GM19467 (cell line): Measurements from ENCODE around the gene C20orf144.

Experiments
- ATAC-seq: cut with Tn5 transposase; IDR thresholded peaks from one replicate; pipeline ENCODE4 v1.9.1; 2021; ENCODE audit warnings: mild to moderate bottlenecking, moderate library complexity; ENCODE audit not compliant: unreplicated experiment

Gene C20orf144

DNA sequence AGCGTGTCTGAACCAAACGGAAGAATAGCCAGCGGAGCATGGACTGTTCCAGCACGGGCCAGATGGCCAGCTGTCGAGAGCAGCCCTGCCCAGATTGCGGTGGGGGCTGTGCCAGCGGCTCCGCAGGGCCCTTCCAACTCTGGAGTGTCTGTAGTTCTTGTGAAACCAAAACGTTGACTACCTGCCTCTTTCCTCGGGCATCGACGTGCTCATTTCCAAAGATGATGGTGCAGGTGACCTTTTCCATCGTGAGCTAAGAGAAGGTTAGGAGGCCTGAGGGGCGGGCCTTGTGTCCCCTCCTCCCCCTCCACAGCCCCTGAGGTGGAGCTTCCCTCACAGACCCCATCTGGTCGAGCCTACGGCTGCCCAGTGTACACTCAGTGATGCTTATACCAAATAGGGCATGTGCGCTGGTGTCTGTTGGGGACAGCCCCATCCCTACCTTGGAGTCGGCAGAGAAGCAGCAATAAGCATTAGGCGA, 12.9 kb upstream of the C20orf144 start:
- ATAC-seq: no peak

DNA sequence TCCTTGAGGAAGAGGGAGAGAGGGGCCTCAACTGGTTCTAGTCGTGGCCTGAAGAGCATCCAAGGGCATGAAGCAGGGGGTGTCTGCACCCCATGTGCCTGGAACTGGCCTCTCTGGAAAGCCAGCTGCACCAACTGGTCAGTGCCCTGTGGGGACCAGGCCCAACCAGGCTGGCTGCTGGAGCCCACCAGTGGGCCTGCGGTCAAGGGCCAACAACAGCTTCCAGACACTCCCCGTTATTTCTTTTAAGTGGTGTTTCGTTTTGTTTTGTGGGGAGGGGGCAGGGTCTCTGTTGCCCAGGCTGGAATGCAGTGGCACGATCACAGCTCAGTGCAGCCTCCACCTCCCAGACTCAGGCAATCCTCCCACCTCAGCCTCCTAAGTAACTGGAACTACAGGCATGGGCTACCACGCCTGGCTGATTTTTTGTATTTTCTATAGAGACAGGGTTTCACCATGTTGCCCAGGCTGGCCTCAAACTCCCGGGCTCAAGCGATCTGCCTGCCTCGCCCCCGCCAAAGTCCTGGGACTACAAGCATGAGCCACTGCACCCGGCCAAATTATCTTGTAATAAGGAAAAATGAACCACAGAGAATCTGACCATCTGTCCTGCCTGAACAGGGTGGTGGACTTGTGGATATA, 11.9 kb upstream of the C20orf144 start:
- ATAC-seq: no peak

GRCh38 chr20:33650753-33651561, 11.2 kb upstream of the C20orf144 start:
- ATAC-seq: no peak

DNA sequence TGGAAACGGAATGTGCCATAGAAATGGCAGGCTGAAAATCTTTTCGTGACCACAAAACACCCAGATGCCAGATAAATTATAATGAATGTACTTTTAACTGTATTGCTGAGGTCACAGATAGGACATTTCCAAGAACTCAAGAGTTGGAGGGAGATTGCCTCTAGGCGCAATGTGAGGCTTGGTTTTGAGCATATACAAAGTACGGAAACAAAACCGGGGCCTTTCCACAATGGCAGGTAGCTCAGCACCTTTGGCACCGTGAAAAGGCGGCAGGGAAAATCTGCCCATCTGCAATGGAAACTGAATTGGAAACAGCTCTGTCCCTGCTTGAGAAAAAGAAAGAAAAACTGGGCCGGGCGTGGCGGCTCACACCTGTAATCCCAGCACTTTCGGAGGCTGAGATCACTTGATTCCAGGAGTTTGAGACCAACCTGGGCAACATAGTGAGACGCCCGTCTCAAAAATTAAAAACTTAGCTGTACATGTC, 10.5 kb upstream of the C20orf144 start:
- ATAC-seq: no peak

DNA sequence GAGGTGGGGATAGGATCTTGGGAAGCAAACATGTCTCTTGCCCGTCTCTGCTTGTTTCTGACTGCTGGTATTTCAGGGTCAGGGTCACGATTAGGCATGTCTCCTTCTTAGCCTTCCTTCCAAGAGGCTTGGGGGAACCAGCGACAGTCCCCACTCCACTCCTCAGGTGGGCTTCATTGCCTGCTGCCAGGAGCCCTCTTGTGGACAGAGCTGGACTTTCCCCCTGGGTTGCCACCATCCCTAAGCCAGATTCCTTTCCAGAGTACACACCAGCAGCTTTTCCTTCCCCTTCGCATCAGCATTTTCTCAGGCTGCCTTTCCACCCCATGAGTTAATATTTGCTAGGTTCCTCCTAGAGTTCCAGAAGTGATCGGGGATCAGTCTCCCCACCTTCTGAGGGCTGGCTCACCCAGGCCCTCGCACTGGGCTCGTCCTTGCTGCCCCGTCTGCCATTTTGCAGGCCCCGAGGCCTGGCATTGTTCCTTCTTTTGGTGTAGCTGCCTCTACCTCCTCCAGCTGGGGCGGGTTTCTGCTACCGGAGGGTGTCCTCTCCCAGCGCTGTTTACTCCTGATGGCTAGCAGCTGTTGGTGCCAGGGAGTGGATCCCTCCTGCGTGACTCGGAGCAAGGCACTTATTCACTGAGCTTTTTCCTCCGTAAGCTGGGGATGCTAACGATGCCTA, 8.8 kb upstream of the C20orf144 start:
- no peak for ATAC-seq

DNA sequence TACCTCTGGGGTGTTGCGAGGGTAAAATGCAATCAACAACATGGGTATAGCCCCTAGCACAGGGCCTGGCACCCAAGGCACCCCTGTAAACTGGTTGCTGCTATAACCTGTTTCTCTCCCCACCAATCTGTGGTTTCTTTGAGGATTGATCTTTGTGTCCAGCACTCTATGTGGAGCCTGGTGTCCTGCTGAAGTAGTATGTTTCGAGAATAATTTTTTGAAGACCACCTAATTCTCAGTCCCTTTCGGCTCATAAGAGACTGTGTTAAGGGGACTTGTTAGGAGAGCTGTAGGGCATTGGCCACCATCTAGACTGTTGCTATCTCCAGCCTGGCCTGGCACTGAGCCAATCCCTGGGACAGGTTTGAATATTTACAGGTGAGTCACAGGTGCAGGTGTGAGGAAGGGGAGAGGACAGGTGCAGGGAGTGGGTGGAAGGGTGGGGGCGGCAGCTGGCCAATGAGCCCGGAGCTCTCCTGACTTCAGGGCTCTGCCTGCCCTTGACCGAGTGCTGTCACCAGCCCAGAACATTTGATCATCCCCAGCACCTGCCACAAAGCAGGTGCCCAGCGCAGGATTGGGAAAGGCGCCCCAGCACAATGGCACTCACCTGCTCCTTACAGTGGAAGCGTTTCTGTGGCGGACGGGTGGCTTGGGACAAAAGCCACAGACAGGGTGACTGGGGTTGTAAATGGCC, 8.1 kb upstream of the C20orf144 start:
- no peak for ATAC-seq

DNA sequence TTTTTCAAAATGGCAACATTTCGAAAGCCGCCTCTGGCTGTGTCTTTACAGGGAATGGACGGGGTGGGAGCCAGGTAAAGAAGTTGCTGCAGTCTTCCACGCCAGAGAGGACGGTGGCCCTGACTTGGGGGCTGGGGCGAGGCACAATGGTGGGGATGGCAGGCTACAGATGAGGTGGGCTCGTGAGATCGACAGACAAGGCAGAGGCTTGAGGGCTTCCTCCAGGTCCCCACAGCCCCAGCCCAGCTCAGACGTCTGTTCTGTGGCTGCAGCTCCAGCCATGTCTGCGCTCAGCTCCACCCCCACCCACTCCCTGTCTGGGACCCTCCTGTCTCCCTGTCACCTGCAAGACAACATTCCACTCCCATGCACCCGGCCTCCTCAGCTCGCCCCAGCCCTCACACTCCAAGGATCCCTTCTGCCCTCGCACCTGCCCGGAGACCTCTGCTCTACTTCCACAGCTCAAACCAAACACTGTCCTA, 7.4 kb upstream of the C20orf144 start:
- no peak for ATAC-seq

DNA sequence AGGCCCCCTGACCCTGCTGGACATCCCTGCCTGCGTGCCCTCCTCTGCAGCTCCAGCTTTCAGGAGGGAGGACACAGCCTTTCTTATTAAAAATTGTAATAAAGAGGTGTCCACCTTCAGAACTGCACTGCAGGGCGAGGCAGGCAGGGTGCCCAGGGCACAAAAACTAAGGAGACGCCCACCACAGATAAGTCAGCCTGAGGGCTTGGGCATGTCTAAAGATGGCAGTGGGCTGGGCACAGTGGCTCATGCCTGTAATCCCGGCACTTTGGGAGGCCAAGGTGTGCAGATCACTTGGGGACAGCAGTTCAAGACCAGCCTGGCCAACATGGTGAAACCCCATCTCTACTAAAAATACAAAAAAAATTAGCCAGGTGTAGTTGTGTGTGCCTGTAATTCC, 7.0 kb upstream of the C20orf144 start:
- ATAC-seq: no peak

- no peak for ATAC-seq
Measured at GRCh38 chr20:33656010-33656782, 5.9 kb upstream of the C20orf144 start.

DNA sequence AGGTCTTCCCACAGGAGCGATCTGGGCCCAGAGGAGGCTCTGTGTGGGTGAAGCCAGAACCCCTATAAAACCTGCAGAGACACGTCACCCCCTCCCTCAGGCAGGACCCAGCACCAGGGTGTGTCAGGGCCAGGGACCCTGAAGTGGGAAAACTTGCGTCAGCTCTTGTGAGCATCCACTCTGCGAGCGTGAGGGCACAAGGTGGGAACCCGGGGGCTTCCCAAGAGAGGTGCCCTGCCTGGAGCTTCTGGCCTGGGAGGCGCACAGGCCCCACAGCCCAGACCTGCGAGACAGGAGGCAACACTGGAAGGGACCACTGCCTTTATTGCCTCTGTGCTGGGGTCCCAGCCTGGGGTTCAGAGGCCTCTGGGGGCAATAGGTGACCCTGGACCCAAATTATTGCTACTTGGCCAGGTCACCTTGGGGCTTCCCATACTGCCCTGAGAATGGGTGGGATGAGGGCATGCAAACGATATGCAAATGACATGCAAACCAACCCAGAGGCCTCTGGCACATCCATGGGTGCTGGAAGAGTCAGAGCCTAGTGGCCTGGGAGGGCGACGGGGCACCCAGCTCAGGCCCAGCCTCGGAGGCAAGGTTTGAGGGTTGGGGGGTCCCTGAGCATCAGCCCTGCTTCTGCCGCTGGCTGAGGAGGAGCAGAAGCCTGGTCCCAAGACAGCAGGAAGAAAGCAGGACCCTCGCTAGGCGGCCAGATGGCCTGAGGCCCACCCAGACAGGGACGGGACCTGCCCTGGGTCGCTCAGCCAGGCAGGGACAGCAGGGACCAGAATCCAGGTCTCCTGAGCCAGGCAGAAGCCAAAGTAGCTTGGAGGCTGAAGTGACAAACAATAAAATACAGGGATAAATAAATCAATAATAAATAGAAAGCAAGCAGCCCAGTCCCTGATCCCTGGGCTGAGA, 5.1 kb upstream of the C20orf144 start:
- ATAC-seq: no peak

DNA sequence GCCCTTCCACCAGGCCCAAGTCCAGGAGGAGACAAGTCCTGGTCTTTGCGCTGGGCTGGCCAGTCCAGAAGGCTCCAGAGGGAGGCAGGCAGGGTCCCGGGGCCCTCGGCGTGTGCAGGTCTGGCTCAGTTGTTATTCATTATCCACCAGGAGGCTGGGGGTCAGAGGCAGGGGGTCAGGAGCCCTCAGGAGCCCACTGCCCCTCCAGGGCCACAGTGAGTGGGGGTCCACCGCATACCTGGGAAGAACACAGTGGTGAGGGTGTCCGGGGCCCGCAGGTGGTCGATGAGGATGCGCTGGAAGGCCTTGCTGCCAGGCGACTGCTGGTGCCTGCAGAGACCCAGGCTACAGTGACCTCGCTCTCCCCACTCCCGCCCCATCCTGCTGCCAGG, 4.4 kb upstream of the C20orf144 start:
- no peak for ATAC-seq

DNA sequence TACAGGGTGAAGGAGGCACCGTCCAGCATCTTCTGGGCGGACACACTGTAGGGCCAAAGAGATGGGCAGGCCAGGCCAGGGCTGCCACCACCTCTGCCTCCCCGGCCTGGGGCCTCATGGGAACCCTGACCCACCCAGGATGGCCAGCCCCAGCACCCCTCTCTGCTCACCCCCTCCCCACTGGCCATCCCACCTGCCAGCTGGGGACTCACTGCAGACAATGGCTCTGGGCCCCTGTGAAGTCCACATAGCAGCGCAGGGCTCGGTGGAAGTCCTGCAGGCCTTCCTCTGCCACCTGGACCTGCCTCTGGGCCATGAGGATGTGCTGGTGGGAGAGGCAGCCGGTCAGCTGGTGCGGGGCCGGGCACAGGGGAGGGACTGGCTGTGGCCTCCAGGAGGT, 3.6 kb upstream of the C20orf144 start:
- no peak for ATAC-seq

- ATAC-seq: no peak
Measured at GRCh38 chr20:33658929-33659328, 3.2 kb upstream of the C20orf144 start.

GRCh38 chr20:33659341-33660034, 2.6 kb upstream of the C20orf144 start:
- no peak for ATAC-seq

DNA sequence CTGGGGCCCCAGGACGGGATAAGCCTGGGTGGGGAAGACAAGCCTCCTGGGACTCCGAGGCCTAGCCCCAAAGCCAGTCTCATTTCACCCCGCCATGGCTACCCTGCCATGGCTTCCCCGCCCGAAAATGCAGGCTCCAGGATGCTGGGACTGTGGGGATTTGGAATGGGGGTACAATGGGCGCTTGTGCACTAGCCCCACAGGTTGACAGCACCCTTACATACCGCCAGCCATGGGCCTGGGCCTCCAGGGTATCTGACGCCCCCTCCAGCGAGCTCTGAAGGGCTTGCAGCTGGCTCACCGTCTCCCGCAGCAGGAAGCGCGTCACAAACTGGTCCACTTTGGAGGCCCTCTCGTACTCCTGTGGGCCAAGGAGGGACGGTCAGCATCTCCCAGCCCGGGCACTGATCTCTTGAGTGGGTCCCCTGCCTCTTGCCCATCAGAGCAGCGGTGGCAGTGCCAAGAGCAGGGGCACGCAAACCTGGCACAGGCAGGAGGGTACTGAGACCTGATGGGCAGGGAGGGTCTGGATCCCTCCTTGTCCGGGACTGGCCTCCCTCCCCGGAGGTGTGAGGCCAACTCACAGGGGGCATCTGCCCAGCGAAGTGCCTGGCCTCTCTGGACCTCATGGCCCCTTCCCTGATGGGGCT, 2.0 kb upstream of the C20orf144 start:
- ATAC-seq: no peak

DNA sequence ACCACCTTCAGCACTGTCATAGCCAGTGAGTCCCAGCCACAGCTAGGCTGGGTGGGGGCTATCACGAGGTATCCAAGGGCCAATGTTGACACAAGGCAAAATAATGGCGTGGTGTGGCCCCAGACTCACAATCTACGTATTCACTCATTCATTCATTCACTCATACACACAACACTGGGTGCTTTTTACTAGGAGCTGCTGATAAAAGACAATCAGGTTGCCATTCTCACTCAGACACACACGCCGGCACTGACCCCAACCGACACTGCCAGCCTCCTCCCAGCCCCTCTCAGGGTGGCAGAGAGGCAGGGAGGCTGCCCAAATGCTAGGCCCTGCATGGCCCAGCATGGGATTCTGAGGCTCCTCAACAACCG, 1.5 kb upstream of the C20orf144 start:
- ATAC-seq: no peak

DNA sequence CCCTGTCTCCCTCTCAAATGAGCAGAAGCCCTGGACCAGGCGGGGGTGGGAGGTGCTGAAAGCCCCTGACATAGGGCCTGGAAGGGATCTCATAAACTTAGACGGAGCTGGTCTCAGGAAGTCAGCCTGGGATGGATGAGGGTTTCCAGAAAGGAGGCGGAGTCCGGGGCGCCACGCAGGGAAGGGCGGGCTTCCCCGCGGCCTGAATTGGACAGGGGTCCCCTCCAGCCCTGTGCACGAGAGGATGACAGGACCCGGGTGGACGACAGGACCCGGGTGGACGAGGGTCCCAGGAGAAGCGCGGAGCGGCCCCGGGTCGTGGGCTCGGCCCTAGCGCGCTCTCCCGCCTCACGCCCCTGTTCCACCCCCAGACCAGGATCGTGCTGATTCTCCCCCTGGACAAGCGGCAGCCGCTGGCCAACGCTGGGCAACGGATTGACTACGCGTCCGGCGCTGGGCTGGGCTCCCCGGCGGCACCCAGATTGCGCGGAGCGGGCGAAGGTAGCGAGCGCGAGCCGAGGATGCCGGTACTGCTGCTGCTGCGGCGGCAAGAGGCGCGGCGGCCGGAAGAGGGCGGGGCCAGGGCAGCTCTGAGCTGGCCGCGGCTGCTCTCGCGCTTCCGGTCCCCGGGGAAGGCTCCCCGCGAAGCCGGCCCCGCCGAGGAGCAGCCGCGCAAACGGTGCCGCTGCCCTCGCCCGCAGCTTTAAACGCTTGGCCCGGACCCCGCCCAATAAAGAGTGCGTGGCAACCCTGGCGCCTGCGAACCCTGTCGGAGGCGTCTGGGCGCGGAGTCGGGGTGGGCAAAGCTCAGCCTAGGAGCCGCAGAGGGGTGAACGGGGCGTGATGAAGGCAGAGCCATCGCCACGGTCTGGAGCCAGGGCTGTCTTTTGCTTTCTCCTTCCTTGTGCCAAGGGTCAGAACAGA, 1.3 kb downstream of the C20orf144 start:
- peak; percentile 40 for ATAC-seq
